Ascending aorta (tissue), 2 donors: ENCODE data around the gene ECM2. TPM values are rescaled to one million over a fixed set of nuclear protein-coding genes. Genes with fewer than 3 reads are reported as not detected.
A peak's percentile ranks its signal among the peaks of the same experiment; 100 is the strongest.

Experiments used
- DNase-seq, 2 donors: peaks; one replicate each; pipeline ENCODE4 v3.0.0-alpha.2; 2019; ENCODE audit warnings: low spot score in 2 of 2
- H3K27ac ChIP-seq, 2 donors: fragments of 200-600 bp; sonication (generic); one replicate each; pipeline ENCODE4 v1.5.1; 2016 to 2017; ENCODE audit warnings: mild to moderate bottlenecking in 1 of 2
- H3K27me3 ChIP-seq: fragments of 200-600 bp; sonication (generic); one replicate; pipeline ENCODE4 v1.5.1; 2017
- H3K36me3 ChIP-seq, 2 donors: fragments of 200-600 bp; sonication (generic); one replicate each; pipeline ENCODE4 v1.5.1; 2016
- H3K4me1 ChIP-seq, 2 donors: fragments of 200-600 bp; sonication (generic); one replicate each; pipeline ENCODE4 v1.5.1; 2016 to 2017; ENCODE audit warnings: mild to moderate bottlenecking in 1 of 2
- H3K4me3 ChIP-seq, 2 donors: fragments of 200-600 bp; sonication (generic); one replicate each; pipeline ENCODE4 v1.5.1; 2016 to 2017; ENCODE audit warnings: mild to moderate bottlenecking in 1 of 2
- H3K9me3 ChIP-seq, 2 donors: fragments of 200-600 bp; sonication (generic); one replicate each; pipeline ENCODE4 v1.5.1; 2016
- intact Hi-C: fragments of 100-400 bp; cut with DNase I; formaldehyde crosslinking; loops from one replicate; pipeline ENCODE4 v1.15.1; 2023
- total RNA-seq: library from RNA; depleted of rRNA; stranded (reverse); fragments of >200 nt; gene quantifications from one replicate; pipeline ENCODE4 v1.1.0, GENCODE V29; 2016
- TF ChIP-seq, protein P1 (sequence below), 3 experiments: fragments of 200-600 bp in 2 of 3; fragments of 450-650 bp in 1 of 3; sonication (generic) in 2 of 3; IDR thresholded peaks; one replicate each; pipeline ENCODE4 v1.5.1; 2016 to 2019; ENCODE audit warnings: antibody characterized with exemption in 3 of 3, mild to moderate bottlenecking in 1 of 3, moderate library complexity in 1 of 3

ECM2 gene
- total RNA-seq, 1 donor from 2014 or later: 20.1 TPM

DNA sequence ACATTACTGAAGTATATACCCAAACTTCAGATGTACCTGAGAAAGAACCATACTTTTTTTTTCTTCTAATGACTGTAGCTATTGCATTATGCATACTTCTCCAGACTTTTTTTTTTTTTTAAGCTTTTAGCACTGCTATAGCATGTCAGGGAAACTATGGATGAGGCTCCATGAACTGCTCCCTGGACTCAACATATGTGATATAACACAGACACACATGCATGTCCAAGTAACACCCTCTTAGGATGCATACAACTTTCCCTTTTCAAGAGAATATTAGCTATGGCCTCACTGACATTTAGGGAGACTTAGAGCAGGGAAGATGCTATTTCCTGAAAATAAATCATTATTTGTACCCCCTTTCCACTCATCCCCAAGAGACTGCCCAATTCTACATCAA is 53.0 kb downstream of the ECM2 start:
- no peak for DNase-seq
- H3K27me3 ChIP-seq: no peaks in the 10 kb centered on the region
- TF ChIP-seq, protein P1, sequence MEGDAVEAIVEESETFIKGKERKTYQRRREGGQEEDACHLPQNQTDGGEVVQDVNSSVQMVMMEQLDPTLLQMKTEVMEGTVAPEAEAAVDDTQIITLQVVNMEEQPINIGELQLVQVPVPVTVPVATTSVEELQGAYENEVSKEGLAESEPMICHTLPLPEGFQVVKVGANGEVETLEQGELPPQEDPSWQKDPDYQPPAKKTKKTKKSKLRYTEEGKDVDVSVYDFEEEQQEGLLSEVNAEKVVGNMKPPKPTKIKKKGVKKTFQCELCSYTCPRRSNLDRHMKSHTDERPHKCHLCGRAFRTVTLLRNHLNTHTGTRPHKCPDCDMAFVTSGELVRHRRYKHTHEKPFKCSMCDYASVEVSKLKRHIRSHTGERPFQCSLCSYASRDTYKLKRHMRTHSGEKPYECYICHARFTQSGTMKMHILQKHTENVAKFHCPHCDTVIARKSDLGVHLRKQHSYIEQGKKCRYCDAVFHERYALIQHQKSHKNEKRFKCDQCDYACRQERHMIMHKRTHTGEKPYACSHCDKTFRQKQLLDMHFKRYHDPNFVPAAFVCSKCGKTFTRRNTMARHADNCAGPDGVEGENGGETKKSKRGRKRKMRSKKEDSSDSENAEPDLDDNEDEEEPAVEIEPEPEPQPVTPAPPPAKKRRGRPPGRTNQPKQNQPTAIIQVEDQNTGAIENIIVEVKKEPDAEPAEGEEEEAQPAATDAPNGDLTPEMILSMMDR (IDR thresholded peaks at IDR 0.05): no peak
- H3K9me3 ChIP-seq: no peaks in the 10 kb centered on the region
- intact Hi-C loops: no loop called here
- H3K36me3 ChIP-seq: no peaks in the 10 kb centered on the region
- H3K4me1 ChIP-seq: peaks cover 0 to 37% of the 10 kb centered on the region in 2 donors
- H3K4me3 ChIP-seq: no peak overlapping the region
- H3K27ac ChIP-seq: peak overlapping the region; percentile 90 to 92

DNA sequence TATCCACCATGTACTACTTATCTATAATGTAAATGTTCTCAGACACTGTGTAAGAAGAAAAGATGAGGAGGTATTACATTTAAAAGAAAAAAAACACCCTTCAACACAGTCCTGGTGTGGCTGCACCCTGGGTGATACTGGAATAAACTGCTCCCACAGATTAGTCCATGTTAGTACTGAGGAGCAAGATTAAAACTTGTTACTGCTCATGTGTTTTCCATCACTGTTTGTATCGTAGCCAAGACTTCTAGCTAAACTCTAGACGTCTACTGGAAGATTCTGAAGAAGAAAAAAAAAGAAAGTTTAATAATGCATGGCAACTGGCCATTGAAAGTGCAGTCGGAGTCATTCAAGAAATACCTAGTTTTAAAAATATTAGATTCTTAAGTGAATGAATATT is 53.5 kb downstream of the ECM2 start, which contains the start of gene ASPN:
ASPN (minus strand) TSS at position 178 of the 400 bp plus-strand sequence.
- H3K9me3 ChIP-seq: no peaks in the 10 kb centered on the region
- H3K27ac ChIP-seq: peak within 1 kb of the TSS; percentile 90 to 92
- intact Hi-C loops: no loop called here
- peaks cover 0 to 34% of the 10 kb centered on the region in 2 donors for H3K4me1 ChIP-seq
- H3K36me3 ChIP-seq: no peaks in the 10 kb centered on the region
- no peaks in the 10 kb centered on the region for H3K27me3 ChIP-seq
- TF ChIP-seq, protein P1 (IDR thresholded peaks at IDR 0.05): no peak
- no peak for DNase-seq
- H3K4me3 ChIP-seq: peak within 1 kb of the TSS; percentile 35 to 51

DNA sequence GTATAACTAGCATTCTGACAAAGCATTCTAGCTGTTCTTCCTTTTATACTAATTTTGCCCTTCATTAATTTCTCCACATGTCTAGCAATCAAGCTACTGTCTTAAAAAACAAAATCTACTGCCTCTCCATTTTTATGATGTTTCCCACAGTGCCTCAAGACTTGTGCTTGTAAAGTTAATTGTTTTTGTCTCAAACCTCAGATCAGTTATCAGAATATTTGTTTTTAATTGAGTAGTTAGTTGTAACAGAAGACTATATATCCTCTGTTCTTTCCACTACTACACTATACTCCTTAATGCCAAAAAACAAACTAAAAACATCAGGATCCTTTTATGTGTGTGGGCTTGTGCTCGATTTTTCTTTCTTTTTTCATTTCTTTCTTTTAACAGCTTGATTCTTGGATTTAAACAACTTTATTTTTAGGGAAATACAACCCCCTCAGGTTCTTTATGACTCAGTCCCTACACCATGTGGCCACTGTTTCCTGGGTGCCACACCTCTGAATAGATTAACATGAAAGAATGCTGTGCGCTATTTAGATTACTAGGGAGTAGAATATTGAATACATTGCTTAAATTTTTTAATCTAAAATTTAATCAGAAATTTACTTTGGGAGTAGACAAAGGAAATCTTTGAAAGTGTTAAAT is 54.7 kb downstream of the ECM2 start:
- Histone ChIP-seq H3K27ac (peak overlapping the region; percentile 90 to 92), H3K36me3 (no peaks in the 10 kb centered on the region), H3K27me3 (no peaks in the 10 kb centered on the region), H3K4me3 (peak overlapping the region; percentile 35 to 51), H3K4me1 (peaks cover 0 to 37% of the 10 kb centered on the region in 2 donors), H3K9me3 (no peaks in the 10 kb centered on the region)
- no peak for DNase-seq
- intact Hi-C loops: loop anchor here (2.0 kb wide), 1 partner anchor 20 kb away; no protein-coding TSS in a partner anchor
- TF ChIP-seq, protein P1 (IDR thresholded peaks at IDR 0.05): no peak

DNA sequence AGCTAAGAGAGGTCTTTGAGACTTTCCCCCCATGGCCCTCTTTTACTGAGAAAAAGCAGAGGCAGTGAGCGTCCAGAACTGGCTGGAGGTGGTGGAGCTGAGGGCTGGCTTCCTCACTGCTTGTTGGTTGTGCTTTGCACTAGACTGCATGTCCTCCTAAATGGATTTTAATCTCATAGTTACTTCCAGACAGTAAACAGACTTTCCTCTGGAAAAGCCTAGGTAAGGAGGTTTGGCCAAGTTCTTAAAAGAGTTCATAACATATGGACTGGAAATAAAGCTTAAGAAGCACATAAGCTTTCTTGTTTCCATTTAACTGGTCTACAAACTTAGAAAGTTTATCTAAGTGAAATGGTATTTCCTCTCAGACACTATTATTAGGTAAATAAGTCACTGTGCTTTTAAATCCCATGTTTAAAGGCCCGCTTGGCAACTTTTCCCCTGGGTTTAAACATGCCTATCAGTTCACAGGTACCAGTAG is 55.5 kb downstream of the ECM2 start:
- H3K27ac ChIP-seq: peak overlapping the region; percentile 90 to 92
- intact Hi-C loops: loop anchor here (2.0 kb wide), 1 partner anchor 20 kb away; no protein-coding TSS in a partner anchor
- H3K36me3 ChIP-seq: no peaks in the 10 kb centered on the region
- TF ChIP-seq, protein P1 (IDR thresholded peaks at IDR 0.05): no peak
- no peaks in the 10 kb centered on the region for H3K9me3 ChIP-seq
- DNase-seq: peak in 1 of 2 donors; percentile 76
- peaks cover 0 to 37% of the 10 kb centered on the region in 2 donors for H3K4me1 ChIP-seq
- peak overlapping the region; percentile 13 to 51 for H3K4me3 ChIP-seq
- H3K27me3 ChIP-seq: no peaks in the 10 kb centered on the region

DNA sequence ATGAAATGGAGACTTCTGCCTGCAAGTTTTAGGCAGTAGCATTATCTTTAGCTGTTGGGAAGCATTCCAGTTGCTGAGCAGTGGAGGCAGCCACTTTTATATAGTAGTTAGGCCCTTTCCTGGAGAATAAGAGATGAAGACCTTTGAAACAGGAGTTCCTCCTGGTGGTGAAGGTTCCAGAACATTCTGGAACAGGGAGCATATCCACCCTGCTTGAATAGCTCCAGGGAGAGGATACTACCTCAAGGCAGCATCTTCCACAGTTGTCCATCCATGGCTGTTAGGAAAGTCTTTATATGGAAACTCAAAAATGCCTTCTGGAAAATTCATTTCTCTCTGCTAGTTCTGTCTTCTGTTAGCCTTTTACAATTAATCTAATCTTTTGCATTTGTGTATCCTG is 56.4 kb downstream of the ECM2 start:
- H3K4me3 ChIP-seq: peak overlapping the region in 1 of 2 donors; percentile 51
- peaks cover 0 to 37% of the 10 kb centered on the region in 2 donors for H3K4me1 ChIP-seq
- no peak for DNase-seq
- H3K27me3 ChIP-seq: no peaks in the 10 kb centered on the region
- intact Hi-C loops: loop anchor here (2.0 kb wide), 1 partner anchor 15 kb away; no protein-coding TSS in a partner anchor
- H3K9me3 ChIP-seq: no peaks in the 10 kb centered on the region
- TF ChIP-seq, protein P1 (IDR thresholded peaks at IDR 0.05): no peak
- H3K36me3 ChIP-seq: no peaks in the 10 kb centered on the region
- H3K27ac ChIP-seq: peak overlapping the region; percentile 90 to 92
